Prostate gland (tissue), 2 donors: ENCODE measurements around the gene AKAP13.

Experiments used
- POLR2A ChIP-seq: fragments of 450-650 bp; IDR thresholded peaks from one replicate; pipeline ENCODE4 v1.6.1; 2016; ENCODE audit warnings: antibody characterized with exemption, mild to moderate bottlenecking
- TF ChIP-seq, protein P1 (sequence below), 4 experiments: fragments of 200-600 bp in 2 of 4; fragments of 450-650 bp in 2 of 4; sonication (generic) in 2 of 4; IDR thresholded peaks; 1 replicate in 3 of 4; 2 replicates in 1 of 4; pipeline ENCODE4 v1.5.1; 2016 to 2019; ENCODE audit warnings: antibody characterized with exemption in 4 of 4, mild to moderate bottlenecking in 2 of 4, moderate library complexity in 2 of 4

DNA sequence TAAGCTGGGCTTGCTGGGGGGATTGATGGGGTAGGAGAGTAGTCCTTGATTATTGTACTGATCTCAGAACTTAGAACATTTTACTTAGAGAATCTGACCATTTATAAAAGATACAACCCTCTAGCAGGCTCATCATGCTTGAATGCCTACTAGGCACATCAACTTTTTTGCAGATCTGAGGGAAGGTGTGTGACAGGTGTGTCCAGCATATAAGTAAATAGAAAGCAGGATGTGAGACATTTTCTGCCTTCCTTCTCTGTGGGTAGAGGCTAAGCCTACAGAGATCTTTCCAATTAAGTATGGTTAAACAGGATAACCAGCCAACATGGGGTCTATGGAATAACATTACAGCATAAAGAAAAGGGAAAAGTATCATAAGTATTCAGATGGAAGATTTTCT is 159.1 kb downstream of the AKAP13 start:
- TF ChIP-seq, protein P1, sequence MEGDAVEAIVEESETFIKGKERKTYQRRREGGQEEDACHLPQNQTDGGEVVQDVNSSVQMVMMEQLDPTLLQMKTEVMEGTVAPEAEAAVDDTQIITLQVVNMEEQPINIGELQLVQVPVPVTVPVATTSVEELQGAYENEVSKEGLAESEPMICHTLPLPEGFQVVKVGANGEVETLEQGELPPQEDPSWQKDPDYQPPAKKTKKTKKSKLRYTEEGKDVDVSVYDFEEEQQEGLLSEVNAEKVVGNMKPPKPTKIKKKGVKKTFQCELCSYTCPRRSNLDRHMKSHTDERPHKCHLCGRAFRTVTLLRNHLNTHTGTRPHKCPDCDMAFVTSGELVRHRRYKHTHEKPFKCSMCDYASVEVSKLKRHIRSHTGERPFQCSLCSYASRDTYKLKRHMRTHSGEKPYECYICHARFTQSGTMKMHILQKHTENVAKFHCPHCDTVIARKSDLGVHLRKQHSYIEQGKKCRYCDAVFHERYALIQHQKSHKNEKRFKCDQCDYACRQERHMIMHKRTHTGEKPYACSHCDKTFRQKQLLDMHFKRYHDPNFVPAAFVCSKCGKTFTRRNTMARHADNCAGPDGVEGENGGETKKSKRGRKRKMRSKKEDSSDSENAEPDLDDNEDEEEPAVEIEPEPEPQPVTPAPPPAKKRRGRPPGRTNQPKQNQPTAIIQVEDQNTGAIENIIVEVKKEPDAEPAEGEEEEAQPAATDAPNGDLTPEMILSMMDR (IDR thresholded peaks at IDR 0.05): no peak
- TF ChIP-seq POLR2A: no peak
